ENCODE results near the gene QPRT.

- no peak for TF ChIP-seq NFIC (IDR thresholded peaks at IDR 0.05; ENCODE audit: borderline replicate concordance)
- TF ChIP-seq YY1 (IDR thresholded peaks at IDR 0.05; ENCODE audit: low read depth), result no peak
- TF ChIP-seq, protein P1, sequence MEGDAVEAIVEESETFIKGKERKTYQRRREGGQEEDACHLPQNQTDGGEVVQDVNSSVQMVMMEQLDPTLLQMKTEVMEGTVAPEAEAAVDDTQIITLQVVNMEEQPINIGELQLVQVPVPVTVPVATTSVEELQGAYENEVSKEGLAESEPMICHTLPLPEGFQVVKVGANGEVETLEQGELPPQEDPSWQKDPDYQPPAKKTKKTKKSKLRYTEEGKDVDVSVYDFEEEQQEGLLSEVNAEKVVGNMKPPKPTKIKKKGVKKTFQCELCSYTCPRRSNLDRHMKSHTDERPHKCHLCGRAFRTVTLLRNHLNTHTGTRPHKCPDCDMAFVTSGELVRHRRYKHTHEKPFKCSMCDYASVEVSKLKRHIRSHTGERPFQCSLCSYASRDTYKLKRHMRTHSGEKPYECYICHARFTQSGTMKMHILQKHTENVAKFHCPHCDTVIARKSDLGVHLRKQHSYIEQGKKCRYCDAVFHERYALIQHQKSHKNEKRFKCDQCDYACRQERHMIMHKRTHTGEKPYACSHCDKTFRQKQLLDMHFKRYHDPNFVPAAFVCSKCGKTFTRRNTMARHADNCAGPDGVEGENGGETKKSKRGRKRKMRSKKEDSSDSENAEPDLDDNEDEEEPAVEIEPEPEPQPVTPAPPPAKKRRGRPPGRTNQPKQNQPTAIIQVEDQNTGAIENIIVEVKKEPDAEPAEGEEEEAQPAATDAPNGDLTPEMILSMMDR (IDR thresholded peaks at IDR 0.05), result no peak
- no peak for TF ChIP-seq ELF1 (IDR thresholded peaks at IDR 0.05)
- no peak for TF ChIP-seq ZBTB33 (IDR thresholded peaks at IDR 0.05; ENCODE audit: borderline replicate concordance, low read depth)
- no peak for TF ChIP-seq JUND (IDR thresholded peaks at IDR 0.05)
- no peak for TF ChIP-seq RAD21 (IDR thresholded peaks at IDR 0.05; ENCODE audit: low read length)
- TF ChIP-seq TAF1 (IDR thresholded peaks at IDR 0.05; ENCODE audit: borderline replicate concordance, low read depth, low read length), result no peak
- no peak for TF ChIP-seq GABPA (IDR thresholded peaks at IDR 0.05; ENCODE audit: low read depth)
Observed at GRCh38 chr16:29644338-29644857, 34.6 kb upstream of the QPRT start.

Measured in SK-N-SH (cell line).